Measurements from ENCODE around the gene TAF9.

DNA sequence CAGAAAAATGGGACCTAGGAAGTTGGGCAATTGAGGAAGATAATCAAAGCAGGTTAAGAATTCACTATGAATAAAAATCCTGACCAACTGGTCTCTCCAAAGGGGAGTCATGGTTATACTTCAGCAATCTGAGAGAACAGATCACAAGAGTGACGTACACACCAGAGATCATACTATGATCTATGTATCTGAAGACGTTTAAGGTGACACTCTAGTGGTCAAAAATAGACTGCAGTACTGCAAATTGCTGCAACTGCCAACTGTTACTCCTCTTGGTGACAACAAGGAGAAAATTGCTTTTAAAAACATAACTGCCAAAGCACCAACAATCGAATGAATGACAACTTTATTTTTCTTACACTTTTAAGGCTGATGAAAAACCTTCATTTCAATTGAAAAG, 4.9 kb downstream of the TAF9 start:
- no peak for TF ChIP-seq POLR2A (IDR thresholded peaks at IDR 0.05)
- TF ChIP-seq, protein P1, sequence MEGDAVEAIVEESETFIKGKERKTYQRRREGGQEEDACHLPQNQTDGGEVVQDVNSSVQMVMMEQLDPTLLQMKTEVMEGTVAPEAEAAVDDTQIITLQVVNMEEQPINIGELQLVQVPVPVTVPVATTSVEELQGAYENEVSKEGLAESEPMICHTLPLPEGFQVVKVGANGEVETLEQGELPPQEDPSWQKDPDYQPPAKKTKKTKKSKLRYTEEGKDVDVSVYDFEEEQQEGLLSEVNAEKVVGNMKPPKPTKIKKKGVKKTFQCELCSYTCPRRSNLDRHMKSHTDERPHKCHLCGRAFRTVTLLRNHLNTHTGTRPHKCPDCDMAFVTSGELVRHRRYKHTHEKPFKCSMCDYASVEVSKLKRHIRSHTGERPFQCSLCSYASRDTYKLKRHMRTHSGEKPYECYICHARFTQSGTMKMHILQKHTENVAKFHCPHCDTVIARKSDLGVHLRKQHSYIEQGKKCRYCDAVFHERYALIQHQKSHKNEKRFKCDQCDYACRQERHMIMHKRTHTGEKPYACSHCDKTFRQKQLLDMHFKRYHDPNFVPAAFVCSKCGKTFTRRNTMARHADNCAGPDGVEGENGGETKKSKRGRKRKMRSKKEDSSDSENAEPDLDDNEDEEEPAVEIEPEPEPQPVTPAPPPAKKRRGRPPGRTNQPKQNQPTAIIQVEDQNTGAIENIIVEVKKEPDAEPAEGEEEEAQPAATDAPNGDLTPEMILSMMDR (IDR thresholded peaks at IDR 0.05), result peak in 2 of 4 donors; percentile 12 to 15

Measured in right lobe of liver (tissue), 4 donors.